Ishikawa (cell line): ENCODE data around the gene HSF2.

Experiments
- CREB1 ChIP-seq: IDR thresholded peaks from 2 replicates; pipeline ENCODE4 v1.6.1; 2012; ENCODE audit warnings: low read depth
- EGR1 ChIP-seq: IDR thresholded peaks from 2 replicates; pipeline ENCODE4 v1.6.1; 2012
- EP300 ChIP-seq: IDR thresholded peaks from 2 replicates; pipeline ENCODE4 v1.6.1; 2012; ENCODE audit warnings: borderline replicate concordance
- FOXM1 ChIP-seq: IDR thresholded peaks from 2 replicates; pipeline ENCODE4 v1.6.1; 2012; ENCODE audit warnings: low read depth, borderline replicate concordance
- NFIC ChIP-seq: IDR thresholded peaks from 2 replicates; pipeline ENCODE4 v1.6.1; 2012
- RAD21 ChIP-seq: IDR thresholded peaks from 2 replicates; pipeline ENCODE4 v1.6.1; 2012; ENCODE audit warnings: low read depth
- TAF1 ChIP-seq: IDR thresholded peaks from 2 replicates; pipeline ENCODE4 v1.6.1; 2012; ENCODE audit warnings: low read depth, mild to moderate bottlenecking
- TEAD4 ChIP-seq: IDR thresholded peaks from 2 replicates; pipeline ENCODE4 v1.6.1; 2012
- ZBTB7A ChIP-seq: IDR thresholded peaks from 2 replicates; pipeline ENCODE4 v1.6.1; 2012; ENCODE audit warnings: low read depth
- TF ChIP-seq, protein P1 (sequence below): IDR thresholded peaks from 2 replicates; pipeline ENCODE4 v1.6.1; 2012; ENCODE audit warnings: low read depth, mild to moderate bottlenecking
- TF ChIP-seq, protein P2 (sequence below): IDR thresholded peaks from 2 replicates; pipeline ENCODE4 v1.6.1; 2012

DNA sequence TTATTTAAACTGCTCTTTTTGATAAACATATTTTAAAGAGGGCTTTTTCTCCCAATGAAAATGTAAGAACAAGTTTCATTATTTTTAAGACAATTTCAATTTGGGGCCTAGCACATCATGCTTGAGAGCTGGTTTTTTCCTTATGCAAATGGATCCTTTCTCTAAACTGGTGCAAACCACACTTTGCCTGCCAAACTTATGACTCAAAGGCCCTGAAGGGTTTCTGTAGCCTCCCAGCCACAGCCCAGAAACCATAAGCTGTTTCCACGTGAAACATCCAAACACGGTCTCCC, 451 bp upstream of the HSF2 start:
- TF ChIP-seq, protein P1, sequence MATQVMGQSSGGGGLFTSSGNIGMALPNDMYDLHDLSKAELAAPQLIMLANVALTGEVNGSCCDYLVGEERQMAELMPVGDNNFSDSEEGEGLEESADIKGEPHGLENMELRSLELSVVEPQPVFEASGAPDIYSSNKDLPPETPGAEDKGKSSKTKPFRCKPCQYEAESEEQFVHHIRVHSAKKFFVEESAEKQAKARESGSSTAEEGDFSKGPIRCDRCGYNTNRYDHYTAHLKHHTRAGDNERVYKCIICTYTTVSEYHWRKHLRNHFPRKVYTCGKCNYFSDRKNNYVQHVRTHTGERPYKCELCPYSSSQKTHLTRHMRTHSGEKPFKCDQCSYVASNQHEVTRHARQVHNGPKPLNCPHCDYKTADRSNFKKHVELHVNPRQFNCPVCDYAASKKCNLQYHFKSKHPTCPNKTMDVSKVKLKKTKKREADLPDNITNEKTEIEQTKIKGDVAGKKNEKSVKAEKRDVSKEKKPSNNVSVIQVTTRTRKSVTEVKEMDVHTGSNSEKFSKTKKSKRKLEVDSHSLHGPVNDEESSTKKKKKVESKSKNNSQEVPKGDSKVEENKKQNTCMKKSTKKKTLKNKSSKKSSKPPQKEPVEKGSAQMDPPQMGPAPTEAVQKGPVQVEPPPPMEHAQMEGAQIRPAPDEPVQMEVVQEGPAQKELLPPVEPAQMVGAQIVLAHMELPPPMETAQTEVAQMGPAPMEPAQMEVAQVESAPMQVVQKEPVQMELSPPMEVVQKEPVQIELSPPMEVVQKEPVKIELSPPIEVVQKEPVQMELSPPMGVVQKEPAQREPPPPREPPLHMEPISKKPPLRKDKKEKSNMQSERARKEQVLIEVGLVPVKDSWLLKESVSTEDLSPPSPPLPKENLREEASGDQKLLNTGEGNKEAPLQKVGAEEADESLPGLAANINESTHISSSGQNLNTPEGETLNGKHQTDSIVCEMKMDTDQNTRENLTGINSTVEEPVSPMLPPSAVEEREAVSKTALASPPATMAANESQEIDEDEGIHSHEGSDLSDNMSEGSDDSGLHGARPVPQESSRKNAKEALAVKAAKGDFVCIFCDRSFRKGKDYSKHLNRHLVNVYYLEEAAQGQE: no peak
- no peak for TF ChIP-seq TEAD4
- no peak for TF ChIP-seq RAD21
- TF ChIP-seq, protein P2, sequence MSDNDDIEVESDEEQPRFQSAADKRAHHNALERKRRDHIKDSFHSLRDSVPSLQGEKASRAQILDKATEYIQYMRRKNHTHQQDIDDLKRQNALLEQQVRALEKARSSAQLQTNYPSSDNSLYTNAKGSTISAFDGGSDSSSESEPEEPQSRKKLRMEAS: no peak
- no peak for TF ChIP-seq EP300
- no peak for TF ChIP-seq TAF1
- no peak for TF ChIP-seq NFIC
- no peak for TF ChIP-seq FOXM1
- TF ChIP-seq EGR1: no peak
- no peak for TF ChIP-seq CREB1
- TF ChIP-seq ZBTB7A: no peak
